ENCODE results near the gene E2F6. TPM values are rescaled to one million over a fixed set of nuclear protein-coding genes. Genes with fewer than 3 reads are reported as not detected.

Gene E2F6
- total and polyA plus RNA-seq, 2 donors (not counting 3 experiments of a cell fraction or from before 2014, with no cell fraction given), result 7.9 to 15.7 TPM

GRCh38 chr2:11402436-11402835 lies 63.5 kb downstream of the E2F6 start:
- Histone ChIP-seq H3K27me3 (ENCODE audit: control insufficient read depth in 2 of 2, insufficient read depth in 2 of 2, low read length in 2 of 2) (peaks cover 0 to 5% of the 10 kb centered on the region in 2 experiments), H4K20me1 (replicated peaks; ENCODE audit: control insufficient read depth, extremely low read depth, insufficient read depth, low read length) (no peaks in the 10 kb centered on the region), H3K4me1 (ENCODE audit: control insufficient read depth, extremely low read depth, insufficient read depth, low read length) (peaks cover 6% of the 10 kb centered on the region), H3K36me3 (ENCODE audit: control insufficient read depth in 2 of 2, extremely low read depth in 1 of 2, insufficient read depth in 2 of 2, low read length in 2 of 2) (no peaks in the 10 kb centered on the region), H2AFZ (ENCODE audit: low read depth, low read length) (no peak overlapping the region), H3K9ac (replicated peaks; ENCODE audit: extremely low read depth, insufficient read depth, low read length) (no peak overlapping the region), H3K4me2 (ENCODE audit: insufficient read depth, low read length) (no peak overlapping the region), H3K79me2 (ENCODE audit: control insufficient read depth, insufficient read depth, low read length) (no peaks in the 10 kb centered on the region), H3K27ac (ENCODE audit: insufficient read depth, low read depth, low read length) (no peak overlapping the region), H3K4me3 (replicated peaks in 1 of 3; ENCODE audit: insufficient read depth in 1 of 3, low read depth in 1 of 3, low read length in 3 of 3) (no peak overlapping the region), H3K9me1 (replicated peaks; ENCODE audit: control insufficient read depth, extremely low read depth, insufficient read depth, low read length) (no peaks in the 10 kb centered on the region), H3K9me3 (replicated peaks; ENCODE audit: control insufficient read depth, insufficient read depth, low read length) (no peaks in the 10 kb centered on the region)
- no peak for TF ChIP-seq MAX (IDR thresholded peaks at IDR 0.05; ENCODE audit: insufficient read depth, insufficient read length)
- no peak for TF ChIP-seq JUN (IDR thresholded peaks at IDR 0.05; ENCODE audit: borderline replicate concordance, insufficient read depth, insufficient read length, low read depth)
- TF ChIP-seq POLR2A (IDR thresholded peaks at IDR 0.05; ENCODE audit: low read depth, low read length), result no peak
- no peak for TF ChIP-seq EZH2 (IDR thresholded peaks at IDR 0.05; ENCODE audit: borderline replicate concordance, low read depth, low read length, severe bottlenecking)
- TF ChIP-seq FOS (IDR thresholded peaks at IDR 0.05; ENCODE audit: borderline replicate concordance, insufficient read depth, low read length), result no peak
- TF ChIP-seq GATA2 (IDR thresholded peaks at IDR 0.05; ENCODE audit: insufficient read depth, insufficient read length, low read depth, low read length), result no peak
- TF ChIP-seq CTCF (IDR thresholded peaks at IDR 0.05; ENCODE audit: extremely low read depth in 1 of 2, insufficient read depth in 1 of 2, low read depth in 1 of 2, low read length in 2 of 2), result no peak
- no peak for TF ChIP-seq MYC (IDR thresholded peaks at IDR 0.05; ENCODE audit: low read depth, low read length)
- TF ChIP-seq POLR2AphosphoS5 (IDR thresholded peaks at IDR 0.05; ENCODE audit: insufficient read depth, low read depth, low read length), result no peak
- ChIA-PET POLR2A (no interaction called here), CTCF (interaction anchor here (1.8 to 13.6 kb wide), 5 partner anchors 10 to 270 kb away, joined by 6 to 364 read pairs (median 12); partner anchors contain the start of gene ROCK2)
- intact Hi-C loops (cut with micrococcal nuclease) (loop anchor here (2.0 to 5.0 kb wide), 3 partner anchors 16 to 110 kb away; no protein-coding TSS in a partner anchor), dilution Hi-C loops (cut with MboI; ENCODE audit: extremely low pct_ligation_motif_present, low sequenced_read_pairs) (no loop called here)
- no peak for FAIRE-seq
- no peak for DNase-seq (ENCODE audit: low read depth, low spot score)
- BruUV-seq (replicated peaks), result no TSS peak
